ENCODE data around the gene ROCK2. TPM values are rescaled to one million over a fixed set of nuclear protein-coding genes. Genes with fewer than 3 reads are reported as not detected.

Gene ROCK2
- total and polyA plus RNA-seq, 2 of the 13 experiments (the other 11 are each of a cell fraction or from before 2014, with no cell fraction given) = 38.1 to 119 TPM

DNA sequence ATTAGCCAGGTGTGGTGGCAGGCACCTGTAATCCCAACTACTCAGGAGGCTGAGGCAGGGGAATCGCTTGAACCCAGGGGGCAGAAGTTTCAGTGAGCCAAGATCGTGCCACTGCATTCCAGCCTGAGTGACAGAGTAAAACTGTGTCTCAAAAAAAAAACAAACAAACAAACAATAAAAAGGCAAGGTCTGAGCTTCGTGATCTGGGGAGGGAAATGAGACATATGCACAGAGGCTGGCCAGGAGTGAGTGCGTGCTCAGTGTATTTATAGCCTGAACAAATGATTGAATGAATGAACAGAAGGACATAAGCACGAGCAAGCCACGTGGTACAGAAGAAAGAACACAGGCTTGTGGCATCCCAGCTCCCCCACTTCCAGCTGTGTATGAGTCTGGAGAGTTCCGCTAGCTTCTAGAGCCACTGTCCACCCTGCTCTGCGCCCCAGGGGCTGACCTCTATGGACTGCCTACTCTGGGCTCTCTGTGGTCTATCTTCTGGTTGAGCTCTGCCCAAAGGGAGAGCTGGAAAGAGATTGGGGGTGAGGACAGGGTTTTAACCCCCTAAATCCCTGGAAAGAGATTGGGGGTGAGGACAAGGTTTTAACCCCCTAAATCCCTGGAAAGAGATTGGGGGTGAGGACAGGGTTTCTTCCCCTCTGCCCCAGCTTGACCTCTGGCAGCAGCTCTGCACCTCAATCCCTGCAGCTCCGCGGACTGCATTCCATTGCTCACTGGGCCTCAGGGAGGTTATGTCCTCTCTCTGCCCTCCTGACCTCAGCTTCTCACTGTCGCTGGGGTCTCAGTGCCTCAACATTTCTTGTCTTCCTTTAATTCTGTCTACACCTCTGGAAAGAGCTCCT is 11.0 kb upstream of the ROCK2 start (continued):
- TF ChIP-seq ZBTB26 (CRISPR knock-in tag; IDR thresholded peaks at IDR 0.05; ENCODE audit: borderline replicate concordance) = peak; percentile 95
- no peak for TF ChIP-seq PAF1 (CRISPR knock-in tag; IDR thresholded peaks at IDR 0.05)
- no peak; the same call in 1 of the 2 replicates for TF ChIP-seq NCOA2 (CRISPR knock-in tag; IDR thresholded peaks at IDR 0.05)
- TF ChIP-seq SAFB2 (CRISPR knock-in tag; IDR thresholded peaks at IDR 0.05; ENCODE audit: borderline replicate concordance, low read depth) = no peak
- no peak for TF ChIP-seq ZBTB42 (CRISPR knock-in tag; IDR thresholded peaks at IDR 0.05)
- TF ChIP-seq ZNF431 (CRISPR knock-in tag; IDR thresholded peaks at IDR 0.05; ENCODE audit: borderline replicate concordance, low read depth) = no peak
- TF ChIP-seq ZSCAN9 (CRISPR knock-in tag; IDR thresholded peaks at IDR 0.05; ENCODE audit: borderline replicate concordance) = no peak; the same call in 1 of the 2 replicates
- no peak for TF ChIP-seq RFXANK (CRISPR knock-in tag; IDR thresholded peaks at IDR 0.05)
- no peak for TF ChIP-seq ARNTL (CRISPR knock-in tag; IDR thresholded peaks at IDR 0.05)
- TF ChIP-seq ZBTB3 (CRISPR knock-in tag; IDR thresholded peaks at IDR 0.05; ENCODE audit: borderline replicate concordance, low read depth) = no peak
- no peak for TF ChIP-seq NCOR1 (IDR thresholded peaks at IDR 0.05; ENCODE audit: borderline replicate concordance, low read length)
- TF ChIP-seq, protein P1, sequence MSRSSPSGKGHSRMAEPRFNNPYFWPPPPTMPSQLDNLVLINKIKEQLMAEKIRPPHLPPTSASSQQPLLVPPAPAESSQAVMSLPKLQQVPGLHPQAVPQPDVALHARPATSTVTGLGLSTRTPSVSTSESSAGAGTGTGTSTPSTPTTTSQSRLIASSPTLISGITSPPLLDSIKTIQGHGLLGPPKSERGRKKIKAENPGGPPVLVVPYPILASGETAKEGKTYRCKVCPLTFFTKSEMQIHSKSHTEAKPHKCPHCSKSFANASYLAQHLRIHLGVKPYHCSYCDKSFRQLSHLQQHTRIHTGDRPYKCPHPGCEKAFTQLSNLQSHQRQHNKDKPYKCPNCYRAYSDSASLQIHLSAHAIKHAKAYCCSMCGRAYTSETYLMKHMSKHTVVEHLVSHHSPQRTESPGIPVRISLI (CRISPR knock-in tag; IDR thresholded peaks at IDR 0.05; ENCODE audit: borderline replicate concordance) = no peak
- no peak for TF ChIP-seq ZNF646 (CRISPR knock-in tag; IDR thresholded peaks at IDR 0.05)
- TF ChIP-seq ARHGAP35 (CRISPR knock-in tag; IDR thresholded peaks at IDR 0.05; ENCODE audit: borderline replicate concordance) = no peak
- TF ChIP-seq ZNF317 (CRISPR knock-in tag; IDR thresholded peaks at IDR 0.05) = no peak
- TF ChIP-seq ZNF589 (CRISPR knock-in tag; conservative IDR thresholded peaks at IDR 0.05) = no peak; the same call in 1 of the 2 replicates
- TF ChIP-seq PRMT3 (CRISPR knock-in tag; IDR thresholded peaks at IDR 0.05; ENCODE audit: borderline replicate concordance, low read depth) = no peak
- no peak for TF ChIP-seq ZNF253 (CRISPR knock-in tag; IDR thresholded peaks at IDR 0.05; ENCODE audit: borderline replicate concordance)
- no peak; the same call in 1 of the 2 replicates for TF ChIP-seq ATF2 (CRISPR knock-in tag; IDR thresholded peaks at IDR 0.05)

Measured in HepG2 (cell line).